ENCODE data around the gene P4HA2. TPM values are rescaled to one million over a fixed set of nuclear protein-coding genes. Genes with fewer than 3 reads are reported as not detected.

Gene P4HA2
- total and polyA plus RNA-seq, 2 experiments from 2014 or later = 5.9 to 8.0 TPM

- Histone ChIP-seq H3K4me3 (no peak overlapping the region), H2AFZ (no peak overlapping the region), H3K36me3 (ENCODE audit: insufficient read depth) (no peaks in the 10 kb centered on the region), H3K9me2 (ENCODE audit: insufficient read depth) (no peaks in the 10 kb centered on the region), H3K79me2 (replicated peaks; ENCODE audit: insufficient read depth) (no peaks in the 10 kb centered on the region), H3K27ac (ENCODE audit: low read depth) (no peak overlapping the region), H3K4me2 (no peak overlapping the region), H4K20me1 (replicated peaks; ENCODE audit: insufficient read depth) (no peaks in the 10 kb centered on the region), H3K27me3 (ENCODE audit: insufficient read depth) (peaks cover 8% of the 10 kb centered on the region; the same call in 1 of the 2 replicates), H3K4me1 (ENCODE audit: insufficient read depth) (peaks cover 12% of the 10 kb centered on the region), H3F3A (replicated peaks; ENCODE audit: low read depth) (0 out of 2 replicates have a peak, but pooled peaks cover under 1% of the 10 kb centered on the region)
- DNase-seq (ENCODE audit: low spot score) = no peak
- TF ChIP-seq POLR2AphosphoS5 (IDR thresholded peaks at IDR 0.05; ENCODE audit: low read depth) (no peak), CREB1 (CRISPR knock-in tag; IDR thresholded peaks at IDR 0.05; ENCODE audit: low read depth) (no peak), ZNF331 (CRISPR knock-in tag; IDR thresholded peaks at IDR 0.05; ENCODE audit: low read depth) (no peak), JUNB (IDR thresholded peaks at IDR 0.05; ENCODE audit: unreplicated experiment) (no peak), EZH2phosphoT487 (IDR thresholded peaks at IDR 0.05; ENCODE audit: unreplicated experiment) (no peak), ZNF462 (CRISPR knock-in tag; IDR thresholded peaks at IDR 0.05) (no peak), EZH2 (IDR thresholded peaks at IDR 0.05; ENCODE audit: low read depth, unreplicated experiment) (no peak)
- Mint-ChIP-seq H3K4me1 (peaks cover 11% of the 10 kb centered on the region), H3K4me3 (no peak overlapping the region), H3K9me3 (no peaks in the 10 kb centered on the region), H3K27ac (no peak overlapping the region), H3K36me3 (ENCODE audit: low read depth) (no peaks in the 10 kb centered on the region), H3K27me3 (ENCODE audit: insufficient read depth, low read depth, poor library complexity) (peaks cover 9% of the 10 kb centered on the region)
- ATAC-seq = no peak
These were observed 25.4 kb upstream of the P4HA2 start for GRCh38 chr5:132253008-132253441.

All from GM23338 (cell line).